Left lung (tissue), 10 donors: ENCODE results near the gene RXRG. TPM values are rescaled to one million over a fixed set of nuclear protein-coding genes. Genes with fewer than 3 reads are reported as not detected.
"Not testable (repeated sequence)": the region's sequence is repeated elsewhere in the genome, so short reads cannot be mapped to it uniquely, and the experiment has no call there.

Source experiments
- ATAC-seq: fragments of 200-7000 bp; cut with Tn5 transposase; one replicate; pipeline ENCODE4 v1.9.1; 2020; ENCODE audit warnings: moderate library complexity
- DNase-seq, 4 donors: peaks; one replicate each; pipeline ENCODE4 v3.0.0-alpha.2; 2013 to 2020
- H3K27ac ChIP-seq, 2 donors: fragments of 200-600 bp; sonication (generic) in 1 of 2; one replicate each; pipeline versions ENCODE4 v1.5.0 to v1.8.0; 2020 to 2021
- H3K27me3 ChIP-seq, 2 donors: fragments of 200-600 bp; sonication (generic) in 1 of 2; one replicate each; pipeline versions ENCODE4 v1.5.0 to v1.8.0; 2020 to 2021
- H3K36me3 ChIP-seq, 2 donors: fragments of 200-600 bp; sonication (generic) in 1 of 2; one replicate each; pipeline versions ENCODE4 v1.5.0 to v1.8.0; 2020 to 2021
- H3K4me1 ChIP-seq, 2 donors: fragments of 200-600 bp; one replicate each; pipeline ENCODE4 v1.8.0; 2021
- H3K4me3 ChIP-seq, 2 donors: fragments of 200-600 bp; sonication (generic) in 1 of 2; one replicate each; pipeline versions ENCODE4 v1.5.0 to v1.8.0; 2020 to 2021; ENCODE audit warnings: mild to moderate bottlenecking in 1 of 2
- H3K9me3 ChIP-seq, 2 donors: fragments of 200-600 bp; sonication (generic) in 1 of 2; one replicate each; pipeline versions ENCODE4 v1.5.0 to v1.8.0; 2020 to 2021
- intact Hi-C, 2 donors: fragments of 100-400 bp; cut with DNase I; formaldehyde crosslinking; loops; one replicate each; pipeline versions ENCODE4 v1.11.2 to v1.14.2; 2022
- polyA plus RNA-seq, 6 donors: library from polyadenylated mRNA; unstranded; fragments of 120-200 nt; gene quantifications; one replicate each; pipeline ENCODE4 v1.2.1, GENCODE V29; 2013; ENCODE audit not compliant: insufficient read length in 6 of 6
- total RNA-seq, 2 donors: library from RNA; stranded (reverse); fragmentation: NEBNext Ultra II Directional; extraction: Animal tissue kit (Norgen Biotek cat#: 25700); gene quantifications; one replicate each; pipeline ENCODE4 v1.2.1, GENCODE V29; 2021
- TF ChIP-seq, protein P1 (sequence below), 2 donors: fragments of 200-600 bp; sonication (generic) in 1 of 2; IDR thresholded peaks; one replicate each; pipeline versions ENCODE4 v1.5.0 to v1.8.0; 2021; ENCODE audit warnings: antibody characterized with exemption in 2 of 2
- donor health status: DM: no; HTN: yes; CAD: no.
- donor health status: DM: no; HTN: no; CAD: no.

The RXRG gene
- total and polyA plus RNA-seq, 8 donors = 1.1 to 18.4 (median 14.1) TPM

DNA sequence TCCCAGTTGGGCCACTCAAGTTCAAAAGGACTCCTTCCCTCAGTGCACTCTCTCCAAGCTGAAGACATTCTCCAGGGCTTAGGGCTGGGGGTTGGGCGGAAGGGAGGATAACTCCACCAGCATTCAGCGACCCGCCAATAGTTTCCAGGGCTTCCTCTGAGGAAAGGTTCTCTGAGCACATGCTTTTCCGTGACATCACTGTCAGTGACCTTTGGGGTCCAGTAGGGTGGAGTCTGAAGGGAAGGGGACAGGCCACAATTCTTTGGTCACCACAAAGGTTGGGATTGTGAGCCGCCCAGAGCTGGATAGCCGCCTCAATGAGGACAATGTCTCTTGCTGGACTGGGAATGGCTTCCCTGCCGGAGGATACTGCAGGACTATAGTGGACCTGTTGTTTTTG is 22.8 kb upstream of the RXRG start:
- TF ChIP-seq, protein P1, sequence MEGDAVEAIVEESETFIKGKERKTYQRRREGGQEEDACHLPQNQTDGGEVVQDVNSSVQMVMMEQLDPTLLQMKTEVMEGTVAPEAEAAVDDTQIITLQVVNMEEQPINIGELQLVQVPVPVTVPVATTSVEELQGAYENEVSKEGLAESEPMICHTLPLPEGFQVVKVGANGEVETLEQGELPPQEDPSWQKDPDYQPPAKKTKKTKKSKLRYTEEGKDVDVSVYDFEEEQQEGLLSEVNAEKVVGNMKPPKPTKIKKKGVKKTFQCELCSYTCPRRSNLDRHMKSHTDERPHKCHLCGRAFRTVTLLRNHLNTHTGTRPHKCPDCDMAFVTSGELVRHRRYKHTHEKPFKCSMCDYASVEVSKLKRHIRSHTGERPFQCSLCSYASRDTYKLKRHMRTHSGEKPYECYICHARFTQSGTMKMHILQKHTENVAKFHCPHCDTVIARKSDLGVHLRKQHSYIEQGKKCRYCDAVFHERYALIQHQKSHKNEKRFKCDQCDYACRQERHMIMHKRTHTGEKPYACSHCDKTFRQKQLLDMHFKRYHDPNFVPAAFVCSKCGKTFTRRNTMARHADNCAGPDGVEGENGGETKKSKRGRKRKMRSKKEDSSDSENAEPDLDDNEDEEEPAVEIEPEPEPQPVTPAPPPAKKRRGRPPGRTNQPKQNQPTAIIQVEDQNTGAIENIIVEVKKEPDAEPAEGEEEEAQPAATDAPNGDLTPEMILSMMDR (IDR thresholded peaks at IDR 0.05) = no peak
- H3K9me3 ChIP-seq = no peaks in the 10 kb centered on the region
- intact Hi-C loops = no loop called here
- H3K4me3 ChIP-seq = no peak overlapping the region
- no peaks in the 10 kb centered on the region for H3K4me1 ChIP-seq
- ATAC-seq (no peak), DNase-seq (no peak)
- H3K27ac ChIP-seq = no peak overlapping the region
- no peaks in the 10 kb centered on the region for H3K27me3 ChIP-seq
- no peaks in the 10 kb centered on the region for H3K36me3 ChIP-seq

DNA sequence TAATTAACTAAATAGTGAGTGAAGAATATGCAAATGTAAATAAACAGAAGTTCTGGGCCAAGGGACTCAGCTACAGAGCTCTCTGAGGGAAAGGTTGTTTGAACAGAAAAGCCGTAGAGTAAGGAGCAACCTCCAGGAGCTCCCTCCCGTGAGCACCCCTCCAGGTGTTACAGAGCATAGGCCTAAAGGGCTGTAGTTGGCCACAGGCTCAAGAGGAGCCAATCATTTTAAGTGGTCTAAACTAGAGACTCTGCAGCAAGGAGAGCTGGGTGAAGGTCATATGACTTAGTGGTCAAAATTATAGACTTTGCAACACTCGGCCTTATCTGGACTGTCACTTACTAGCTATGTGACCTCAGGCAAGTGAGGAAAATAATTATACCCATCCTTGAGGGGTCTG is 19.1 kb upstream of the RXRG start:
- TF ChIP-seq, protein P1 (IDR thresholded peaks at IDR 0.05) = no peak
- no peak for DNase-seq
- no peaks in the 10 kb centered on the region for H3K4me1 ChIP-seq
- ATAC-seq = no peak
- H3K36me3 ChIP-seq = no peaks in the 10 kb centered on the region
- intact Hi-C loops = no loop called here
- no peak overlapping the region for H3K4me3 ChIP-seq
- H3K27ac ChIP-seq = no peak overlapping the region
- no peaks in the 10 kb centered on the region for H3K9me3 ChIP-seq
- no peaks in the 10 kb centered on the region for H3K27me3 ChIP-seq

DNA sequence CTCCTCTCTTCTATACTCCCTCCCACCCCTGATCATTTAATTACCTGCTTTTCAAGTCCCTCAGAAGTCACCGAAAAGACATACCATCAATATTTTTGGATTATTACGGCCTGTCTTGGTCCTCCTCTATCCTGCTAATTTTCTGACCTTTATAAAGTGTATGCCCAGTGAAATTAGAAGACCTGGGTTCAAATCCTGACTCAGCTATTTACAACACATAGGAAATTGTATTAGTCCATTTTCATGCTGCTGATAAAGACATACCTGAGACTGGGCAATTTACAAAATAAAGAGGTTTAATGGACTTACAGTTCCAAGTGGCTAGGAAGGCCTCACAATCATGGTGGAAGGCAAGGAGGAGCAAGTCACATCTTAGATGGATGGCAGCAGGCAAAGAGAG is 14.8 kb upstream of the RXRG start:
- H3K27me3 ChIP-seq, H3K4me3 ChIP-seq, H3K27ac ChIP-seq, H3K36me3 ChIP-seq, DNase-seq, ATAC-seq, H3K4me1 ChIP-seq, intact Hi-C loops, H3K9me3 ChIP-seq: not testable (repeated sequence)

DNA sequence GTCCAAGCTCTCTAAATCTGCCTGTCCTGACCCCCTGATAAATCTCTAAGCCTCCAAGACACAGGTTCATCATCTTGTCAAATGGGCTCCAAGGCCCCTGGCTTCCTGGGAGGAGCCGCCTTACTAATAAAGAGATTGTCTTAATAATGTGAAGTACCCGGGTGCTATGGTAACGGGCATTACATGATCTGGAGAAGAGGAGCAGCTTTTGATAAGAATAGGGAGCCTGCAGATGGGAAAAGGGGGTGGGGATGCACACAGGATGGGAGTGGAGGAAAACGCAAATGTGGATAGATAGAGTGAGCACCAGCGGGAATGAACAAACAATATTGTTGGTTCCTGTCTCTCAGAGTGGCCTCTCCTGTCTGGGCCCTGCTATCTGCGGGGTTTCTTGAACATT is 11.9 kb upstream of the RXRG start:
- Histone ChIP-seq H3K9me3 (no peaks in the 10 kb centered on the region), H3K36me3 (no peaks in the 10 kb centered on the region), H3K4me3 (no peak overlapping the region), H3K4me1 (no peaks in the 10 kb centered on the region), H3K27me3 (no peaks in the 10 kb centered on the region), H3K27ac (no peak overlapping the region)
- ATAC-seq (no peak), DNase-seq (no peak)
- intact Hi-C loops = no loop called here
- TF ChIP-seq, protein P1 (IDR thresholded peaks at IDR 0.05) = no peak

DNA sequence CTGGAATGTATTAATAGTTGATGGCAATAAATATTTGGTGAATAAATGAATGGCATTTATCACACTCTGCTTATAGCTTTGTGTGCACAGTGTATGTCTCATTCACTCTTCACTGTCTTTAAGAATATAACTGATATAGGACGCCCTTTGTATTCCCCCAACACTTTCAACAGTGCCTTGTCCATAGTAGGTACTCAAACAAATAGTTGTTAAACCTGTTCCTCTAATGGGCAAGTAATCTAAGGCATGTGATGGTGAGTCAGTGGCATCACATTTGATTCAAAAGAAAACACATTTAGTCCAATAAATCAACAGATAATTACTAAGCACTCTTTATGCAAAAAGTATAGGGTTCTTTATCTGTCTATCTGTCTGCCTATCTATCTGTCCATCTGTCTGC is 11.2 kb upstream of the RXRG start:
- H3K27me3 ChIP-seq = no peaks in the 10 kb centered on the region
- intact Hi-C loops = no loop called here
- no peak for DNase-seq
- H3K4me3 ChIP-seq = no peak overlapping the region
- H3K9me3 ChIP-seq = no peaks in the 10 kb centered on the region
- no peaks in the 10 kb centered on the region for H3K4me1 ChIP-seq
- peak; percentile 68 for ATAC-seq
- no peak overlapping the region for H3K27ac ChIP-seq
- TF ChIP-seq, protein P1 (IDR thresholded peaks at IDR 0.05) = no peak
- no peaks in the 10 kb centered on the region for H3K36me3 ChIP-seq

DNA sequence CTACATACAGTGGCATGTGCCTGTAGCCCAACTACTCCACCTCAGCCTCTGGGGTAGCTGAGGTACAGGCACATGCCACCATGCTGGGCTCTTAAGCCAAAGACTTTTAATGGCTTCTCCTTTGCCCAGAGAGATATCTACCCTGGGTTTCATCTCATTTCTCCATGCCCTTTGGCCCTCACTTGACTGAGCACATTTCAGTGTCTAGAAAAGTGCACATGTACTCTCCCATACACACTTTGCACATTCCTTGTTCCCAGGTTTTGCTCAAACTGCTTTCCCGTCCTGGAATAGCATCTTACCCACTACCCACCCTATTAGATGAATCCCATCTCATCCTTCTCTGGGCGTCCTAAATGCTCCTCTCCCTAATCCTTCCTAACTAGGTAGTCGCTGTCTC is 10.2 kb upstream of the RXRG start:
- Histone ChIP-seq H3K36me3 (no peaks in the 10 kb centered on the region), H3K27me3 (no peaks in the 10 kb centered on the region), H3K27ac (no peak overlapping the region), H3K4me1 (no peaks in the 10 kb centered on the region), H3K4me3 (no peak overlapping the region), H3K9me3 (no peaks in the 10 kb centered on the region)
- TF ChIP-seq, protein P1 (IDR thresholded peaks at IDR 0.05) = no peak
- DNase-seq (no peak), ATAC-seq (no peak)
- intact Hi-C loops = no loop called here
